ENCODE data around the gene F13A1.

Gene F13A1

DNA sequence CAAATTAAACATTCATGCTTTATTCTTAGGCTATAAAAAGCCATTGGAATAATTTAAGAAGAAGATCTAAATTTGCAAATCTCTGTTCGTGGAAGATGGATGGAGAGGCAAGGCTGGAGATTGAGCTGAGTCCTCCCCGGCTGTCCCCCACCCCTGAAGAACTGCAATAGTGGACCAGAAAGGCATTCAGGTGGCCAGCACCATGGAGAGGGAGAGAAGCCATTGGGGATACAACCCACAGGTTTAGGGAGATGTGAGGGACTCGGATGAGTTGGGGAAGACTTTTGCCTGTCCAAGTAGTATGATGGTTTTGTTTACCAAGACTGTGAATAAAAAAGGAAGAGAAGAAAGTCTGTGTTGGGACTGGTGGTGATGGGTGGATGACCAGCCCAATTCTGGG is 120.8 kb downstream of the F13A1 start:
- TF ChIP-seq POLR2AphosphoS5 (IDR thresholded peaks at IDR 0.05; ENCODE audit: low read depth, low read length): no peak
- TF ChIP-seq, protein P1, sequence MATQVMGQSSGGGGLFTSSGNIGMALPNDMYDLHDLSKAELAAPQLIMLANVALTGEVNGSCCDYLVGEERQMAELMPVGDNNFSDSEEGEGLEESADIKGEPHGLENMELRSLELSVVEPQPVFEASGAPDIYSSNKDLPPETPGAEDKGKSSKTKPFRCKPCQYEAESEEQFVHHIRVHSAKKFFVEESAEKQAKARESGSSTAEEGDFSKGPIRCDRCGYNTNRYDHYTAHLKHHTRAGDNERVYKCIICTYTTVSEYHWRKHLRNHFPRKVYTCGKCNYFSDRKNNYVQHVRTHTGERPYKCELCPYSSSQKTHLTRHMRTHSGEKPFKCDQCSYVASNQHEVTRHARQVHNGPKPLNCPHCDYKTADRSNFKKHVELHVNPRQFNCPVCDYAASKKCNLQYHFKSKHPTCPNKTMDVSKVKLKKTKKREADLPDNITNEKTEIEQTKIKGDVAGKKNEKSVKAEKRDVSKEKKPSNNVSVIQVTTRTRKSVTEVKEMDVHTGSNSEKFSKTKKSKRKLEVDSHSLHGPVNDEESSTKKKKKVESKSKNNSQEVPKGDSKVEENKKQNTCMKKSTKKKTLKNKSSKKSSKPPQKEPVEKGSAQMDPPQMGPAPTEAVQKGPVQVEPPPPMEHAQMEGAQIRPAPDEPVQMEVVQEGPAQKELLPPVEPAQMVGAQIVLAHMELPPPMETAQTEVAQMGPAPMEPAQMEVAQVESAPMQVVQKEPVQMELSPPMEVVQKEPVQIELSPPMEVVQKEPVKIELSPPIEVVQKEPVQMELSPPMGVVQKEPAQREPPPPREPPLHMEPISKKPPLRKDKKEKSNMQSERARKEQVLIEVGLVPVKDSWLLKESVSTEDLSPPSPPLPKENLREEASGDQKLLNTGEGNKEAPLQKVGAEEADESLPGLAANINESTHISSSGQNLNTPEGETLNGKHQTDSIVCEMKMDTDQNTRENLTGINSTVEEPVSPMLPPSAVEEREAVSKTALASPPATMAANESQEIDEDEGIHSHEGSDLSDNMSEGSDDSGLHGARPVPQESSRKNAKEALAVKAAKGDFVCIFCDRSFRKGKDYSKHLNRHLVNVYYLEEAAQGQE (IDR thresholded peaks at IDR 0.05; ENCODE audit: insufficient read depth in 1 of 2, low read depth in 2 of 2, low read length in 2 of 2): peak; percentile 12 to 69; a peak in 1 of 4 replicates

DNA sequence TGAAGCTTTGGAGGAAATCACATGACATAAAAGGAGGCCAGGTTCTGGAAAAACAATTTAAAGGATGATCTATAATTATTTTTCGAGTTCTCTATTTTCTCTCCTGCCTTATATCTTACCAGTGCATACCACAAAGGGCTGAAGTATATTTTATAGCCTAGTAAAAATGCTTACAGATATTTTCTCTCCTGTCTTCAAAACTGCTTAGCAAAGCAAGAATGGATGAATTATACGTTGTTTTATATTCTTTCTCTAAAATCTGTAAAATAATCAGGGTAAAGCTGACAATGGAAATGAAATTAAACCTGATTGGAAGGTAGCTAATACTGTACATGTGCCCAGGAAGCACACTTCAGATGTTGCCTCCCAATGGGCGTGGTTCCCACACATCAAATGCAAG is 123.7 kb downstream of the F13A1 start:
- TF ChIP-seq SIN3A (IDR thresholded peaks at IDR 0.05; ENCODE audit: borderline replicate concordance, insufficient read depth, low read length) (no peak), FOXP2 (optimal IDR thresholded peaks at IDR 0.05; ENCODE audit: borderline replicate concordance, extremely low read depth, extremely low read length, insufficient read depth) (no peak), POLR2AphosphoS5 (IDR thresholded peaks at IDR 0.05; ENCODE audit: low read depth, low read length) (no peak), TAF1 (IDR thresholded peaks at IDR 0.05; ENCODE audit: borderline replicate concordance, insufficient read depth, low read length) (no peak)
- TF ChIP-seq, protein P1 (IDR thresholded peaks at IDR 0.05; ENCODE audit: insufficient read depth in 1 of 2, low read depth in 2 of 2, low read length in 2 of 2): no peak

DNA sequence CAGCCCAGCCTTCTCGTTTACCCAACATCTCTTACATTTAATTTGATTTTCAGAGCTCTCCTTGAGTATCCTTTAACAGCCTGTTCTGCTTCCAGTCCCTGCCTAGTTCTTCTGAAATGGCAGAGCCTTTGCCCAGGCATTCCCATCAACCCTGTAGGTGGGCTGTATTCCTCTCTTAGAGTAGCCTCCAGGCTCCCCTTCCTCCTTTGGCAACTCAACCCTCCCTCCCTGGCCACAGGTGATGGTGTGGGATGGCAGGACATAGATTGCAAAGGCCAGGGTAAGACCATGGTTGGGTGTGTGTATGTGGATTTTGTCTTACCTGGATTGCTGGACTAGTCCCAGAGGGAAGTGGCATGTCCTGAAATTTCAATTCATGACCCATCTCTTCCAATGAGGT is 125.4 kb downstream of the F13A1 start:
- TF ChIP-seq, protein P1 (IDR thresholded peaks at IDR 0.05; ENCODE audit: insufficient read depth in 1 of 2, low read depth in 2 of 2, low read length in 2 of 2): no peak
- TF ChIP-seq POLR2AphosphoS5 (IDR thresholded peaks at IDR 0.05; ENCODE audit: low read depth, low read length): no peak
- TF ChIP-seq SIN3A (IDR thresholded peaks at IDR 0.05; ENCODE audit: borderline replicate concordance, insufficient read depth, low read length): no peak
- TF ChIP-seq FOXP2 (optimal IDR thresholded peaks at IDR 0.05; ENCODE audit: borderline replicate concordance, extremely low read depth, extremely low read length, insufficient read depth): no peak

DNA sequence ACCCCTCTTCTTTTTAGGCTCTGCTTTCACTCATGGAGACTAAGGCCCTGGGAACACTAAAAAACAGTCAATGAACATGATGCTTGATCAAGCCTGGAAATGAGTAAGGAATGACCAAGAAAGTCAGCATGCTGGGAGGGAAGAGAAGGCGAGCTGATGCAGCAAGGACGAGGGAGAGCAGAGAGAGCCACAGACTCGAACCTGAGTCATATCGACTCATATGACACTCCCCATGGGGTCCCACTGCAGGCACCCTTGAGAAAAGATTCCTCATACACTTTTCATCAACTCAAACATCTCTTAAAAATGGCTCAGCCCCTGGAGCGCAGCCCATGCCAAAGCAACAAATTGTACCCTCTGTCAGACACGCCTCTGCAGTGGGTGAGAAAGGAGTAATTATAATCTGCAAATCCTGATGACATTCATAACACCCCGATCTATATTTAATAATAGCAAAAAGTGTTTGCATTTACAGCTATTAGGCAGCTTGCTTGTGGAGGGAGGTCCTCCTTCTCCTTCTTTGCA is 127.2 kb downstream of the F13A1 start:
- TF ChIP-seq TAF1 (IDR thresholded peaks at IDR 0.05; ENCODE audit: borderline replicate concordance, insufficient read depth, low read length): no peak
- TF ChIP-seq, protein P1 (IDR thresholded peaks at IDR 0.05; ENCODE audit: insufficient read depth in 1 of 2, low read depth in 2 of 2, low read length in 2 of 2): no peak
- TF ChIP-seq FOXP2 (optimal IDR thresholded peaks at IDR 0.05; ENCODE audit: borderline replicate concordance, extremely low read depth, extremely low read length, insufficient read depth): no peak
- no peak for TF ChIP-seq POLR2AphosphoS5 (IDR thresholded peaks at IDR 0.05; ENCODE audit: low read depth, low read length)
- no peak for TF ChIP-seq SIN3A (IDR thresholded peaks at IDR 0.05; ENCODE audit: borderline replicate concordance, insufficient read depth, low read length)

DNA sequence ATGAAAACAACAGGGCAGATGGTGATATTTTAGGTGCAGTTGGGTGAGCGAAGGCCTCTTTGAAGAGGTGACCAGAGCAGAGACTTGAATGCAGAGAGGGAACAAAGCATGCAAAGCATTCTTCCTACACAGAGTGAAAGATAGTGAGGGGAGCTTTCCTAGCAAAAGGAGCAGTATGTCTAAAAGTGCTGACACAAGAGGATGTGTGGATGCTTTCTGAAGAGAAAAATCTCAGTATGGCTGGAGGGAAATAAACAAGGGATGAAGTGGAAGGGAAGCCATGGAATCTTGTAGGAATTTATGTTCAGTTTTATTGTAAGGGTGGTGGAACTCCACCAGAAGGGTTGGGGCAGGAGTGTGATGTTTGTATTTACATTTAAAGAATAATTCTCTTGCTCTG is 128.6 kb downstream of the F13A1 start:
- TF ChIP-seq, protein P1 (IDR thresholded peaks at IDR 0.05; ENCODE audit: insufficient read depth in 1 of 2, low read depth in 2 of 2, low read length in 2 of 2): no peak
- TF ChIP-seq FOXP2 (optimal IDR thresholded peaks at IDR 0.05; ENCODE audit: borderline replicate concordance, extremely low read depth, extremely low read length, insufficient read depth) (no peak), POLR2AphosphoS5 (IDR thresholded peaks at IDR 0.05; ENCODE audit: low read depth, low read length) (no peak), SIN3A (IDR thresholded peaks at IDR 0.05; ENCODE audit: borderline replicate concordance, insufficient read depth, low read length) (no peak), TAF1 (IDR thresholded peaks at IDR 0.05; ENCODE audit: borderline replicate concordance, insufficient read depth, low read length) (no peak)
